Activated CD4-positive, alpha-beta T cell treated with anti-CD3 and anti-CD28 coated beads for 1 hour (primary cell): Measurements from ENCODE around the gene NRN1L.
"Not testable (repeated sequence)": the region's sequence is repeated elsewhere in the genome, so short reads cannot be mapped to it uniquely, and the experiment has no call there.

Experiments used
- DNase-seq: peaks from one replicate; pipeline ENCODE4 v3.0.0-alpha.2; 2020

NRN1L gene

DNA sequence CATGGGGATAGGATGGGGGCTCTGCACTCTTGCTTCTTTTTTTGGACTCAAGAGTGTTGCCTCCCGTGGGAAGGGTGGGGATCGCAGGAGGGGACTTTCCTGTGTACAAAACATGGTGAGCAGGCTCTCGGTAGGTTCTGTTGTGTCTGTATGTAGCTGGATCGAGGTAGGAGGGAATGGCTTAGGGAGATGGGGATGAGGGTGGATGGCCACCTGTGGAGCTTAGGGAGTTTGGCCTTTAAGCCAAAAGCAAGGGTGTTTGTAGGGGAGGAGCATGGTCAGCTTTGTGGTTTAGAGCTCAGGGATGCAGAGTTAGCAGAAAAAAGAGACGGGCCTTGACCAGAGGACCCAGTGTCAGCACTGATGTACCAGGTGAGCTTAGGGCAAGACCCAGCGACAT lies 22.8 kb upstream of the NRN1L start:
- no peak for DNase-seq

DNA sequence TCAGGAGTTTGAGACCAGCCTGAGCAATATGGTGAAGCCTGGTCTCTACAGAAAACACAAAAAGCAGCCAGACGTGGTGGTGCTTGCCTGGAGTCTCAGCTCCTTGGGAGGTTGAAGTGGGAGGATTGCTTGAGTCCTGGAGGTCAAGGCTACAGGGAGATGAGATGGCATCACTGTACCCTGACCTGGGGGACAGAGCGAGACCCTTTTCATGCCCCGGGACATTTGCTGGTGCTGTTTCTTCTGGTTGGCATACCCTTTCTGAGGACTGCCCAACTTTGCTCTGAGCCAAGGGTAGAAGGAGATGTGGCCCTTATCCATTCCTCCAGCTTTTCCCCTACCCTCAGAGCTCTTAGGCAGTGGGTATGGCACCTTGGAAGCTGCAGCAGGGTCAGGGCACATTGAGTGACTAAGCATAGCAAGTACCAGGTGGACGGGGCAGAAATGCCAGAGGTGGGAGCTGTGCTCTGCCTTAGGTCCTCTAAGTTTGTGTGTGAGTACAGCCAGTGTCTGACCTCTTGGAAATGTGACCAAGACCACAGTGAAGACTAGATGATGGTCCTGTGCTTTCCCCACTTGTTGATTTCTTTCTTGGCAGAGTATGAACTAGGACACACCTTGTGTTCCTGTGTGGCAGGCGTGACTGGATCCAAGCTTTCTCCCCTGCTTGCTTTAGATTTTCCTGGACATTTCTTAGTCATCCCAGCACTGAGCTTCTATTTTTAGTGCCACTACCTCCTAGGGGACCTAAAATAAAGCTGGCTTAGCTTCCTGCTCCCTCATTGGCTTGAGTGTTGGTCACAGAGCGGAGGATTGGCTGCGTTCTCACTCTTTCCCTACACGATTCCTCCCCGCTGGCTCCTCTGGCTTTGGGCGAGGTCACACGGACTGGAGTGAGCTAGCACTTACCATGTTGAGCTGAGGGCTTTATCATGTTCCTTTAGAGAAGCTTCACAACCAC lies 21.8 kb upstream of the NRN1L start:
- DNase-seq = no peak

DNA sequence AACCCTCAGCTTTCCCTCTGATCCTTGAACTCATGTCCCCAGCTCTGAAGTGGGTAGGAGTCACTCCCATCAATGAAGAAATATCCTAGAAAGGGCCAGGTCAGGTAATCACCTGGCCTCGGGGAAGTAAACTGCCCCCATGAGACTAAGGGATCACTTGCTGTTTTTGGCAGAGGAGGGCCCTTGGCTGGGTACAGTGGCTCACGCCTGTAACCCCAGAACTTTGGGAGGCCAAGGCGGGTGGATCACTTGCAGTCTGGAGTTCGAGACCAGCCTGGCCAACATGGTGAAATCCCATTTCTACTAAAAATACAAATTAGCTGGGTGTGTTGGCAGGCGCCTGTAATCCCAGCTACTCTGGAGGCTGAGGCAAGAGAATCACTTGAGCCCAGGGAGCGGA lies 20.6 kb upstream of the NRN1L start:
- not testable (repeated sequence) for DNase-seq

DNA sequence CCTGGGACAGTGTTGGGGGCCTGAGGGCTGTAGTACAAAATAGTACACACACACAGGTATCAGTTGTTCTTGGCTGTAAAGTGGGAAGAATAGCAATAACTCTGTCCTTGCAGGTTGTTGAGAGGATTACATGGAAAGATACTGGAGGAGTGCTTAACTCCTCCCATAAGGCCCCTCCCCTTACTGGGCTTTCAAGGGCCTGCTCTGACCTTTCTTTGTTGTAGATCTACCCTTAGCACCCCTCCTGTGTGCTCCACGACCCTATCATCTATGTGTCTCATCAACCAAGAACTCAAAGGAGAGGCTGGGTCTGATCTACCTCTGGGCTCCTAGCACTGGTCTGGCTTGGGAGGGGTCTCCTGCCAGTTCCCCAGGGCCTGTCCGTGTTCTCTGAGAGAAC lies 20.1 kb upstream of the NRN1L start:
- no peak for DNase-seq

DNA sequence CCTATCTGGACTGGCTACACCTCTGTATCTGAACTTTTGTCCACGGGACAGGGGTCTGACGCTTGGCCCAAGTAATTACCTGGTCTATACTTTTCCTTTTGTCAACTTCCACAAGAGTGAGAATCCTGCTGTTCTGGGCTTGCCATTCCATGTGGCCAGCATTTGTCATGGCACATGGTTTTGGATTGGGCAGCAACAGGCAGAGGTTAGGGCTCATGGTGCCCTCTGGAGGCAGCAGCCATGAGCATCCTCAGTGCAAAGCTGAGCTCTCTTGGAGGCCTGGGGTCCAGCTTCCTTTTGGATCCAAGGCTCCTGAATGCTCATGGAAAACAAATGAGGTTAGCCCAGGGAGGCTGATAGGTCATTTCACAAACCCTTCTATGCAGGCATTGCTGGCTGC lies 19.4 kb upstream of the NRN1L start:
- DNase-seq = no peak

DNA sequence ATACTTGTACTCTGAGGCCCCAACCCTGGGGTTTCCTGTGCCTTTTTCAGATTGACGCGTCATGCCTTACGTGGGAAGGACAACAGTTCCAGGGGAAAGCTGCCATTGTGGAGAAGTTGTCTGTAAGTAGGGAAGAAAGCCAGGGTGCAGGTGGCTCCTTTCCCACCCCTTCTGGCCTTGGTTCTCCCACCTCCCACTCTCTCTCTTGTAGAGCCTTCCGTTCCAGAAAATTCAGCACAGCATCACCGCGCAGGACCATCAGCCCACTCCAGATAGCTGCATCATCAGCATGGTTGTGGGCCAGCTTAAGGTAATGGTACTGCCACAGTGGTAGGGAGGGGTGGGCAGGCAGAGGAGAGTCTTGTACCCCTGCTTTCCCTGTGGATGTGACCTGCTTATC lies 16.4 kb upstream of the NRN1L start:
- DNase-seq = no peak

DNA sequence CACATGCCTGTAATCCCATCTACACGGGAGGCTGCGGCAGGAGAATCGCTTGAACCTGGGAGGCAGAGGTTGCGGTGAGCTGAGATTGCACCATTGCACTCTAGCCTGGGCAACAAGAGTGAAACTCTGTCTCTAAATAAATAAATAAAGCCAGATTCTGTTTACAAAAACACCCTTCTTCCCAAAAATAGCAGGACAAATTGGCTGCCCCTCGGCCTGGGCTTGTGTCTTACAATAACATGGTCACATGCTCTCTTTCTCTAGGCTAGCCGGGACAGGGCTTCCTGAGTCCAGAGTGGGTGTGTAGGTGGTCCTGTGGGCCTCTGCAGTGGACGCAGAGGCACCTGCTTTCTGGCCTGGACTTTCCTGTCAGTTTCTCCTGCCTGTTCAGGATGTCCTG lies 15.0 kb upstream of the NRN1L start:
- DNase-seq = no peak

DNA sequence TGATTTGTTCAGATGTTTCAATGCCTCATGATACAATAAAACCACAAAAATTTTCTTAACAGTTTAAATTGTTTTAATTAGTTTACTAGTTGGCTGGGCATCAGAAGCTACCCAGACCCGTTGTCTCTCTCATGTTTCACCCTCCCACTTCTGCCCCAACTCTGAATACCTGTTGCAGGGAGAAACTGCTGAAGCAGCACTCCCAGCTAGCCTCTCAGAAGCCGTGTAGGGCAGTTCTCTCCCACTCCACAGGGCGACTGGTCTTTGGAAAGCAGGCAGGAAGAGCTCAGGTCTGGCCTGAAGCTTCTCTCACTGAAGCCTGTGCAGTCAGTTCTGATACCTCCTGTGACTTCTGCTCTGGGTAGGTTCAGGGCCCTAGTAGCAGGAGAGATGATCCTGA lies 13.4 kb upstream of the NRN1L start:
- DNase-seq = no peak

DNA sequence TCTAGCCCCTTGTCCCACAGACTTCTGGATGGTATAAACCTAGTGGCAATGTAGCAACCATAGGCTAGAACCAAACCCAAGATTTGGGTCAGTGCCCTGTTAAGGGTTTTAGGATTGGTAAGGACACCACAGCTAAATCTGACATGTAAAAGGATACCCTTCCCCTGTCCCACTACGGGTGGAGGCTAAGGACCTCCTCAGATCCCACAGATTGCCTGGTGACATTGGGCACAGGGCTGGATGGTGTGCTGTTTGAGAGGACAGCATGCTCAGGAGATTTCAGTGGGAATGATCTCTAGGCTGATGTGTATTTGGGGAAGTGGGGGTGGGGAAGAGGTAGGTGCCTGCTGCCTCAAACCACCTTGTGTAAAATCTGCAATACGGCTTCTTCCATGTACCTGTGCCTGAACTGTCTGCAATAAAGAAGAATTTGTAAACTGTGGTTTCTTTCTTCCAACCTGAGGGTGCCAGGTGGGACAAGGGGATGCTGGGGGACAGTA lies 12.5 kb upstream of the NRN1L start:
- no peak for DNase-seq

DNA sequence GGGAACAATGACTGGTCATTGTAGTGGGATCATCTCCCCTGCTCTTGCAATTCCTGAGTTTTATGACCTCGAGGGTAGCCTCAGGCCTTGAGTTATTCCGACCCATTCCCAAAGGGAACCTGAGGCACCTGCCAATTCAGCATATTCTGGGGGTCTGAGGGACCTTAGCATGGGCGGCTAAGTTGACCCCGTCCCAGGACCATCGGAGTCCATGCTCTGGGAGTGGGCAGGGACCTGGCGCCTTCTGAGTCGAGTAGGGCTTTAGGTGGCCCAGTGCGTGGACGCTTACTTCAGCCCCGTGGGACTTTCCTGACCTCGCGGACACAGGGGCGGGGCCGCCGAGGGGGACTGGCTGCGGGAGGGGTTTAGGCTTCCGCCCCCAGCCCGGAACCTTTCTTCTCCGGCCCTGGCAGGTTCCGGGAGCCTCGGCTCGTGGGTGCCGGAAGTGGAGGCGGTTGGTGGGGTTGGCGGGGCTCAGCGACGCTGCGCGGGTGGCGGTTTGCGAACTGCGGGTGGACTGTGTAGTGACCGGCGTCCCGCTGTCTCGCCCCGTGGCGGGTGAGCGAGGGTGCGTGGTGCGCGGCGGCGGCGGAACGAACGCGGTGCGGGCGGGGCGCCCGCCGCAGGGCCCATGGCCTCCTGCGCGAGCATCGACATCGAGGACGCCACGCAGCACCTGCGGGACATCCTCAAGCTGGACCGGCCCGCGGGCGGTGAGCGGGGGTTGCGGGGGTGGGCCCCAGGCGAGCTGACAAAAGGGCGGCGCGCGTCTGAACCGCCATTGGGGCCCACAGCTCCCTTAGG lies 11.9 kb upstream of the NRN1L start, which contains the start of gene EDC4:
Gene EDC4 (plus strand): TSS at position 422 of the 804 bp plus-strand sequence. CDS start 210 bp downstream, at position 632.
- DNase-seq = peak; percentile 83

DNA sequence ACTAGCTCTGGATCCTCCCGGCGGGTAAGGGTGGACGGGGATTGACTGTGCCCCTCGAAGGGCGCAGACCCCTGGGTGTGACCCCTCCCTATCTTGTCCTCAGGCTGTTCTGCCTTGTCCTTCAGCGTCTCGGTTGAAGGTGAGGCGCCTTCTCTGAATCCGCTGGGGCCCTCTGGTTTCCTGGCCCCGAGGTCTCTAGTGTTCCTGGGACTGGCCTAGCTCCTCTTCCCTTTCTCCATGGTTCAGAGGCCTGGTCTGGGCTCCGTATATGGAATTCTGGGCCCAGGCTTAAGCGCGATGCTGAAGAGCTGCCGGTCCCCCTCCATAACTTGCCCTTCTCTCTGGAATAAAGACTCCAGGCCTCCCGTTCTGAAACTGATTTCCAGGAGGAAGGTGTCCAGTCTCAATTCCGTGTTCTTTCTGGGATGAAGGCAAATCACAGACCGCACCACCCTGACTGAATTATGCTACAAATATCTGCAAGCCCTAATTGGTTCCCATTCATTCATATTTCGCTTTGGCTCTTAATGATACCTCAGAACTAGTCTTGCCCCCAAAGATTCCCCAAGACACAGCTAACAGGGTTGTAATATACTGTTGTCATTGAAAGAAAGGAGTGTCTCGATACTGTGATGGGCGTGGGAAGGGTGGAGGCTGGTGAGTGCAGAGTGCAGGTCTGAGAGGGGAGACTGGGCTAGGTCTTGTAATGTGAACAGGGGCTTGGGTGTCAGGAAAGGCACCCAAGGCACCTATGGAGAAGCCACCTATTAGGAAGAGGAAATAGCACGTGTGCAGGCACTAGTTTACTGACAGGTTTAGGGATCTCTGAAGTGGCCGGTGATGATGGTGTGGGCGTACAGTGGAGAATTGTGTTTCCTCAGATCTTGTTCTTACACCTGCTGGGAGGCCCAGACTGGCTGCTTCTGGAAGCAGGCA lies 11.0 kb upstream of the NRN1L start:
- DNase-seq = no peak

DNA sequence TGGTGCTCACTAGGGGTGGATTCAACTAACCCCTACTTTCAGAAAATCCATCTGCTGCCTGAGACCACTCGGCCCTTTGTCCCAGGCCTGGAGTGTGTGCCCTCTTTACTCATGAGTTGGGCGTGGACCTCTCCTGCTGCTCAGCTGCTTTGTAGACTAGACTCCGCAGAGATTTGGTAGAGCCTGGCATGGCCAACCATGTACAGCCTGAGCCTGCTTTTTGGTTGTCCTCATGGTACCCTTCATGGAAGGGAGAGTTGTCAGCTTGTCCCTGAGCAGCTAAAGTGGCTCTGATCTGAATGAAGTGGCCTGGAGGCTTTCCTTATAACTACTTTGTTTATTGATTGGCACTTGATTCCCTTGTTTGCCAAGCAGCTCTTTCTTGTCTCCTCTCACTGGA lies 10.3 kb upstream of the NRN1L start:
- DNase-seq = no peak

DNA sequence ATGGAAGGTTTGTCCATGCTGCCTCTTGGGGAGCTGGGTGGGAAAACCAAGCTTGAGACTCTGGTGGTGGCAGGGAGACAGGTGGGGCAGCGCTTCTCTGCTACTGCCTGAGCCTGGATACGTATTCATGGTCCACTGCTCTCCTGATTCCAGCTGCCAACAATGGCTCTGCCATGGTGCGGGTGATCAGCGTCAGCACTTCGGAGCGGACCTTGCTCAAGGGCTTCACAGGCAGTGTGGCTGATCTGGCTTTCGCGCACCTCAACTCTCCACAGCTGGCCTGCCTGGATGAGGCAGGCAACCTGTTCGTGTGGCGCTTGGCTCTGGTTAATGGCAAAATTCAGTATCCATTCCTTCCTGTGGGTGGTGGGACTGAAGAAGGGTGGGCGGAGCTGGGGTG lies 7.6 kb upstream of the NRN1L start:
- DNase-seq = no peak

DNA sequence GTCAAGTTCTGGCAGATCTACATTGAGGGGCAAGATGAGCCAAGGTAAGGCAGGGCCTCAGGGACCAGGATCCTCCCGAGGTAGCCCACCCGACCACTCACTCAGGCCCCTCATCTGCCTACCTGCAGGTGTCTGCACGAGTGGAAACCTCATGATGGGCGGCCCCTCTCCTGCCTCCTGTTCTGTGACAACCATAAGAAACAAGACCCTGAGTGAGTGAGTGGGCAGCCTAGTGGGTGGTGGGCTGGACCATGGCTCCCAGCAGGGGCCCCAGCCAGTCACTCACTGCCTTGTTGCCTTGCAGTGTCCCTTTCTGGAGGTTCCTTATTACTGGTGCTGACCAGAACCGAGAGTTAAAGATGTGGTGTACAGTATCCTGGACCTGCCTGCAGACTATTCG lies 6.5 kb upstream of the NRN1L start:
- no peak for DNase-seq

DNA sequence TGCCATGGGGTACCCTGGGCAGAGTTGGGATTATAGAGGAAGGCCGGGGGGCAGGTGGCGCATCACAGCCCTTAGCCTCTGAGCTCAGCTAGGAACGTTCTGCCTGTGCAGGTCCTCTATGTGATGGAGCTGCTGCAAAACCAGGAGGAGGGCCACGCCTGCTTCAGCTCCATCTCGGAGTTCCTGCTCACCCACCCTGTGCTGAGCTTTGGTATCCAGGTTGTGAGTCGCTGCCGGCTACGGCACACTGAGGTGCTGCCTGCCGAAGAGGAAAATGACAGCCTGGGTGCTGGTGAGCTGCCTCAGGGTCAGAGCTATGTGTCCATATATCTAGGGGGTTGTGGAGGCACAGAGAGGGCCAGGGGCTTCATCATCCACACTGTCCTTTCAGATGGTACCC lies 5.8 kb upstream of the NRN1L start:
- DNase-seq = no peak

DNA sequence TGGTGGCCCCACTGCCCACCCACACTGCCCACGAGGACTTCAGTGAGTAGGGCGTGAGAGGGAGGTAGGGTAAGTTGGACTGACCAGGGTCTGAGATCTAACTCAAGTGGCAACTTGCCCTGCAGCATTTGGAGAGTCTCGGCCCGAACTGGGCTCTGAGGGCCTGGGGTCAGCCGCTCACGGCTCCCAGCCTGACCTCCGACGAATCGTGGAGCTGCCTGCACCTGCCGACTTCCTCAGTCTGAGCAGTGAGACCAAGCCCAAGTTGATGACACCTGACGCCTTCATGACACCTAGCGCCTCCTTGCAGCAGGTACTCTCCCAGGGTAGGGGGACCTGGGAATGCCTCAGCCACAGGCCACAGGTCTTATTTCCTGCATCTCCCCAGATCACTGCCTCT lies 5.2 kb upstream of the NRN1L start:
- no peak for DNase-seq

DNA sequence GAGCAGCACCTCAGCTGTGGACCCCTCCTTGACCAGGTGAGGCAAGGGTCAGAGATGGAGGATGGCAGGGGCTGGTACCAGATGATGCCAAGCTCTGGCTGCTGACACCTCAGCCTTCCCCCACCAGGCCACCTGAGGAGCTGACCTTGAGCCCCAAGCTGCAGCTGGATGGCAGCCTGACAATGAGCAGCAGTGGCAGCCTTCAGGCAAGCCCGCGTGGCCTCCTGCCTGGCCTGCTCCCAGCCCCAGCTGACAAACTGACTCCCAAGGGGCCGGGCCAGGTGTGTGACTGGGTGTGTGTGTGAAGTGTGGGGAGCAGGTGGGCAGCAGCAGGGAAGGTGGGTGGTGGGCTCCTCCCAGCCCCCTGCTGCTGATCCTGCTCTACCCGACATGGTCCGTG lies 4.7 kb upstream of the NRN1L start:
- DNase-seq = no peak

DNA sequence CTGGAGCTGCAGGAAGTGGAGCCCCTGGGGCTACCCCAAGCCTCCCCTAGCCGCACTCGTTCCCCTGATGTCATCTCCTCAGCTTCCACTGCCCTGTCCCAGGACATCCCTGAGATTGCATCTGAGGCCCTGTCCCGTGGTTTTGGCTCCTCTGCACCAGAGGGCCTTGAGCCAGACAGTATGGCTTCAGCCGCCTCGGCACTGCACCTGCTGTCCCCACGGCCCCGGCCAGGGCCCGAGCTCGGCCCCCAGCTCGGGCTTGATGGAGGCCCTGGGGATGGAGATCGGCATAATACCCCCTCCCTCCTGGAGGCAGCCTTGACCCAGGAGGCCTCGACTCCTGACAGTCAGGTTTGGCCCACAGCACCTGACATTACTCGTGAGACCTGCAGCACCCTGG lies 4.1 kb upstream of the NRN1L start:
- DNase-seq = no peak

DNA sequence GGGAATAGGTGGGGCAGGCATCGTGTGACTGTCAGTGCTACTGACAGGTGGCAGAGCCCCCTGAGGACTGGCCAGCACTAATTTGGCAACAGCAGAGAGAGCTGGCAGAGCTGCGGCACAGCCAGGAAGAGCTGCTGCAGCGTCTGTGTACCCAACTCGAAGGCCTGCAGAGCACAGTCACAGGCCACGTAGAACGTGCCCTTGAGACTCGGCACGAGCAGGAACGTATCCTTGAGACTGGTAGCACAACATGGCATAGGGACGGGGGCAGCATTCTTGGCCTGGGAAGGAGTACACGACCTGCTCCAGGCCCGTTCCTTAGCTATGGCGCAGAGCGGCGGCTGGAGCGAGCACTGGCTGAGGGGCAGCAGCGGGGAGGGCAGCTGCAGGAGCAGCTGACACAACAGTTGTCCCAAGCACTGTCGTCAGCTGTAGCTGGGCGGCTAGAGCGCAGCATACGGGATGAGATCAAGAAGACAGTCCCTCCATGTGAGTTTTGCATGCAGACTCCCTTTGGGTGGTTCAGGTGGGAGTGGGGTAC lies 3.0 kb upstream of the NRN1L start:
- no peak for DNase-seq

DNA sequence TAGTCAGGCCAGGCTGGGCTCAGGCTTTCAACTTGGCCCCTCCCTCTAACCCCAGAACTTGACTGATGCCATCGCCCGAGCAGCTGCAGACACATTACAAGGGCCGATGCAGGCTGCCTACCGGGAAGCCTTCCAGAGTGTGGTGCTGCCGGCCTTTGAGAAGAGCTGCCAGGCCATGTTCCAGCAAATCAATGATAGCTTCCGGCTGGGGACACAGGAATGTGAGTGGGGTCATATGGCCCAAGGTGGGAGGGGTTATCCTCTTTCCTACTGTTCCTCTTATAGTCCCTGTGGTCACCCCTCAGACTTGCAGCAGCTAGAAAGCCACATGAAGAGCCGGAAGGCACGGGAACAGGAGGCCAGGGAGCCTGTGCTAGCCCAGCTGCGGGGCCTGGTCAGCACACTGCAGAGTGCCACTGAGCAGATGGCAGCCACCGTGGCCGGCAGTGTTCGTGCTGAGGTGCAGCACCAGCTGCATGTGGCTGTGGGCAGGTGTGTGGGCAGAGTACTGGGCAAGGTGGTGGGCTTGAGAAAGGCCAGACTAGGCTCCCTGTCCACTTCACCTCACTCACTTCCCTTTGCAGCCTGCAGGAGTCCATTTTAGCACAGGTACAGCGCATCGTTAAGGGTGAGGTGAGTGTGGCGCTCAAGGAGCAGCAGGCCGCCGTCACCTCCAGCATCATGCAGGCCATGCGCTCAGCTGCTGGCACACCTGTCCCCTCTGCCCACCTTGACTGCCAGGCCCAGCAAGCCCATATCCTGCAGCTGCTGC lies 2.1 kb upstream of the NRN1L start:
- DNase-seq = no peak

DNA sequence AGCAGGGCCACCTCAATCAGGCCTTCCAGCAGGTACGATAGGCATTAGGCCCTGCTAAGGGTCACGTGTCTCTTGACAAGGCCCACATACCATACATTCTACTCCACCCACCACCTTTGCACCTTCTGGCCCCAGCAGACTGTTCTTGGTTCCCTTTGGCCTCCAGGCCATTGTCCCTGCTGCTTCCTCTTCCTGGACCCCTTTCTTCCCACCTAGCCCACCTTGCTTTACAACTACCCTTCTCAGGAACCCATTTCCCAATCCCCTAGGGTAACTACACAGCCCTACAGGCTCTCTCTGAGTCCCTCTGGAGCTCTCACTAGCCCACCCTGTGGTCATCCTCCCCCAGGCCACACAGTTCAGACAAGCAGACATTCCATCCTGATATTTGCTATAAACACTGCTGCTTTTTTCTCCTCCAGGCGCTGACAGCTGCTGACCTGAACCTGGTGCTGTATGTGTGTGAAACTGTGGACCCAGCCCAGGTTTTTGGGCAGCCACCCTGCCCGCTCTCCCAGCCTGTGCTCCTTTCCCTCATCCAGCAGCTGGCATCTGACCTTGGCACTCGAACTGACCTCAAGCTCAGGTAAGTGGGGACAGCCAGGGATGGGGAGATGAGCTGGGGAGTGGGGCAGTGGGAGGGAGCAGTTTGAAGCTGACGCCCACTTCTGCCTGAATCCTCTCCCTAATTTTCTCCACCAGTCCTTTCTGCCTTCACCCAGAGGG lies 1.4 kb upstream of the NRN1L start:
- DNase-seq = no peak
